Measurements from ENCODE around the gene ZNF224.

DNA sequence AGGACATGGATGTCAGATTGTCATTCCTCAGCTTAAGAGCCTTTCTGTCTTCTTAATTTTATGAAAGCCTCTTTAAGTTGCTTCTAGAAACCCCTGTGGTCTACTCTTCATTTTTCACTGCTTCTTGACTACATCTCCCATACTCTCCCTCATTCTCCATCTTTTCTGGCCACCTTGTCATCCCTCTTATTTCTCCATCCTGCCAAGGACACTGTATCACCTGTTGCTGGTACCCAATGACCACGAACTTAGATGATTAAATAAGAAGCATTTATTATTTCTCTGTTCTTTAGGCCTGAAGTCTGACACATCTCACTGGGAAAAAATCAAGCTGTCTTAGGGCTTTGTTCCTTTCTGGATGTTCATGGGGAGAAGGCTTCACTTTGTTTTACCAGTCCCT is 33.1 kb upstream of the ZNF224 start:
- TF ChIP-seq, protein P1, sequence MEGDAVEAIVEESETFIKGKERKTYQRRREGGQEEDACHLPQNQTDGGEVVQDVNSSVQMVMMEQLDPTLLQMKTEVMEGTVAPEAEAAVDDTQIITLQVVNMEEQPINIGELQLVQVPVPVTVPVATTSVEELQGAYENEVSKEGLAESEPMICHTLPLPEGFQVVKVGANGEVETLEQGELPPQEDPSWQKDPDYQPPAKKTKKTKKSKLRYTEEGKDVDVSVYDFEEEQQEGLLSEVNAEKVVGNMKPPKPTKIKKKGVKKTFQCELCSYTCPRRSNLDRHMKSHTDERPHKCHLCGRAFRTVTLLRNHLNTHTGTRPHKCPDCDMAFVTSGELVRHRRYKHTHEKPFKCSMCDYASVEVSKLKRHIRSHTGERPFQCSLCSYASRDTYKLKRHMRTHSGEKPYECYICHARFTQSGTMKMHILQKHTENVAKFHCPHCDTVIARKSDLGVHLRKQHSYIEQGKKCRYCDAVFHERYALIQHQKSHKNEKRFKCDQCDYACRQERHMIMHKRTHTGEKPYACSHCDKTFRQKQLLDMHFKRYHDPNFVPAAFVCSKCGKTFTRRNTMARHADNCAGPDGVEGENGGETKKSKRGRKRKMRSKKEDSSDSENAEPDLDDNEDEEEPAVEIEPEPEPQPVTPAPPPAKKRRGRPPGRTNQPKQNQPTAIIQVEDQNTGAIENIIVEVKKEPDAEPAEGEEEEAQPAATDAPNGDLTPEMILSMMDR (IDR thresholded peaks at IDR 0.05; ENCODE audit: low read depth, low read length) = no peak
- no peak for TF ChIP-seq POLR2A (IDR thresholded peaks at IDR 0.05; ENCODE audit: extremely low read depth, insufficient read length)
